ENCODE measurements around the gene CLEC18B.
"Not testable (repeated sequence)": the region's sequence is repeated elsewhere in the genome, so short reads cannot be mapped to it uniquely, and the experiment has no call there.

CLEC18B gene

GRCh38 chr16:74420612-74421481 is at the start of gene CLEC18B:
Gene CLEC18B (minus strand): TSS chr16:74421478. CDS start chr16:74421270, 208 bp downstream.
- not testable (repeated sequence) for H3K27me3 Mint-ChIP-seq; H3K36me3 Mint-ChIP-seq (ENCODE audit: insufficient read depth); H3K4me3 Mint-ChIP-seq; DNase-seq (ENCODE audit: low spot score in 2 of 2); ATAC-seq (replicated peaks; ENCODE audit: extremely low read depth, poor library complexity, severe bottlenecking); H3K27ac Mint-ChIP-seq (ENCODE audit: low read depth); H3K9me3 Mint-ChIP-seq; H3K4me1 Mint-ChIP-seq

- Mint-ChIP-seq H3K27ac (ENCODE audit: low read depth) (no peak overlapping the region), H3K4me3 (no peak overlapping the region), H3K4me1 (peaks cover 16% of the 10 kb centered on the region), H3K9me3 (no peaks in the 10 kb centered on the region), H3K36me3 (ENCODE audit: insufficient read depth) (peaks cover 87% of the 10 kb centered on the region), H3K27me3 (no peaks in the 10 kb centered on the region)
- DNase-seq (ENCODE audit: low spot score in 2 of 2) (no peak), ATAC-seq (replicated peaks; ENCODE audit: extremely low read depth, poor library complexity, severe bottlenecking) (no peak)
Measured at GRCh38 chr16:74469946-74470478, 48.7 kb upstream of the CLEC18B start.

GRCh38 chr16:74468807-74469525 is 47.7 kb upstream of the CLEC18B start:
- no peak overlapping the region for H3K4me3 Mint-ChIP-seq
- ATAC-seq (replicated peaks; ENCODE audit: extremely low read depth, poor library complexity, severe bottlenecking) (no peak), DNase-seq (ENCODE audit: low spot score in 2 of 2) (no peak)
- peaks cover 84% of the 10 kb centered on the region for H3K36me3 Mint-ChIP-seq (ENCODE audit: insufficient read depth)
- no peak overlapping the region for H3K27ac Mint-ChIP-seq (ENCODE audit: low read depth)
- H3K9me3 Mint-ChIP-seq: no peaks in the 10 kb centered on the region
- H3K27me3 Mint-ChIP-seq: no peaks in the 10 kb centered on the region
- peaks cover 16% of the 10 kb centered on the region for H3K4me1 Mint-ChIP-seq

GRCh38 chr16:74466872-74467271 is 45.6 kb upstream of the CLEC18B start:
- peaks cover 83% of the 10 kb centered on the region for H3K36me3 Mint-ChIP-seq (ENCODE audit: insufficient read depth)
- H3K27ac Mint-ChIP-seq (ENCODE audit: low read depth): peak overlapping the region; percentile 71
- ATAC-seq (replicated peaks; ENCODE audit: extremely low read depth, poor library complexity, severe bottlenecking) (peak; percentile 56), DNase-seq (ENCODE audit: low spot score in 2 of 2) (no peak)
- no peaks in the 10 kb centered on the region for H3K9me3 Mint-ChIP-seq
- peaks cover 16% of the 10 kb centered on the region for H3K4me1 Mint-ChIP-seq
- no peak overlapping the region for H3K4me3 Mint-ChIP-seq
- no peaks in the 10 kb centered on the region for H3K27me3 Mint-ChIP-seq

- Mint-ChIP-seq H3K9me3 (no peaks in the 10 kb centered on the region), H3K4me1 (peaks cover 16% of the 10 kb centered on the region), H3K27me3 (no peaks in the 10 kb centered on the region), H3K4me3 (no peak overlapping the region), H3K36me3 (ENCODE audit: insufficient read depth) (peaks cover 84% of the 10 kb centered on the region), H3K27ac (ENCODE audit: low read depth) (peak overlapping the region; percentile 71)
- ATAC-seq (replicated peaks; ENCODE audit: extremely low read depth, poor library complexity, severe bottlenecking) (no peak), DNase-seq (ENCODE audit: low spot score in 2 of 2) (no peak)
Measured at GRCh38 chr16:74465851-74466685, 44.8 kb upstream of the CLEC18B start.

- DNase-seq (ENCODE audit: low spot score in 2 of 2) (no peak), ATAC-seq (replicated peaks; ENCODE audit: extremely low read depth, poor library complexity, severe bottlenecking) (no peak)
- Mint-ChIP-seq H3K36me3 (ENCODE audit: insufficient read depth) (peaks cover 84% of the 10 kb centered on the region), H3K4me1 (peaks cover 16% of the 10 kb centered on the region), H3K27ac (ENCODE audit: low read depth) (no peak overlapping the region), H3K9me3 (no peaks in the 10 kb centered on the region), H3K4me3 (no peak overlapping the region), H3K27me3 (no peaks in the 10 kb centered on the region)
Measured at GRCh38 chr16:74465281-74465680, 44.0 kb upstream of the CLEC18B start.

GRCh38 chr16:74463888-74464287 is 42.6 kb upstream of the CLEC18B start:
- ATAC-seq (replicated peaks; ENCODE audit: extremely low read depth, poor library complexity, severe bottlenecking) (no peak), DNase-seq (ENCODE audit: low spot score in 2 of 2) (no peak)
- peak overlapping the region; percentile 33 for H3K27ac Mint-ChIP-seq (ENCODE audit: low read depth)
- peaks cover 16% of the 10 kb centered on the region for H3K4me1 Mint-ChIP-seq
- no peak overlapping the region for H3K4me3 Mint-ChIP-seq
- H3K27me3 Mint-ChIP-seq: no peaks in the 10 kb centered on the region
- H3K9me3 Mint-ChIP-seq: no peaks in the 10 kb centered on the region
- H3K36me3 Mint-ChIP-seq (ENCODE audit: insufficient read depth): peaks cover 81% of the 10 kb centered on the region

GRCh38 chr16:74462361-74462760 is 41.1 kb upstream of the CLEC18B start:
- ATAC-seq (replicated peaks; ENCODE audit: extremely low read depth, poor library complexity, severe bottlenecking) (no peak), DNase-seq (ENCODE audit: low spot score in 2 of 2) (no peak)
- Mint-ChIP-seq H3K4me3 (no peak overlapping the region), H3K27me3 (no peaks in the 10 kb centered on the region), H3K36me3 (ENCODE audit: insufficient read depth) (peaks cover 80% of the 10 kb centered on the region), H3K27ac (ENCODE audit: low read depth) (no peak overlapping the region), H3K9me3 (no peaks in the 10 kb centered on the region), H3K4me1 (peaks cover 15% of the 10 kb centered on the region)

GRCh38 chr16:74461826-74462225 is 40.5 kb upstream of the CLEC18B start:
- no peaks in the 10 kb centered on the region for H3K27me3 Mint-ChIP-seq
- no peak for DNase-seq (ENCODE audit: low spot score in 2 of 2)
- H3K4me1 Mint-ChIP-seq: peaks cover 9% of the 10 kb centered on the region
- ATAC-seq (replicated peaks; ENCODE audit: extremely low read depth, poor library complexity, severe bottlenecking): no peak
- H3K4me3 Mint-ChIP-seq: no peak overlapping the region
- H3K36me3 Mint-ChIP-seq (ENCODE audit: insufficient read depth): peaks cover 79% of the 10 kb centered on the region
- no peaks in the 10 kb centered on the region for H3K9me3 Mint-ChIP-seq
- H3K27ac Mint-ChIP-seq (ENCODE audit: low read depth): peak overlapping the region; percentile 53

- Mint-ChIP-seq H3K27me3 (no peaks in the 10 kb centered on the region), H3K4me1 (no peaks in the 10 kb centered on the region), H3K9me3 (no peaks in the 10 kb centered on the region), H3K36me3 (ENCODE audit: insufficient read depth) (peaks cover 82% of the 10 kb centered on the region), H3K27ac (ENCODE audit: low read depth) (no peak overlapping the region), H3K4me3 (no peak overlapping the region)
- ATAC-seq (replicated peaks; ENCODE audit: extremely low read depth, poor library complexity, severe bottlenecking): no peak
- no peak for DNase-seq (ENCODE audit: low spot score in 2 of 2)
Measured at GRCh38 chr16:74460542-74460941, 39.3 kb upstream of the CLEC18B start.

- no peaks in the 10 kb centered on the region for H3K27me3 Mint-ChIP-seq
- DNase-seq (ENCODE audit: low spot score in 2 of 2) (no peak), ATAC-seq (replicated peaks; ENCODE audit: extremely low read depth, poor library complexity, severe bottlenecking) (no peak)
- no peak overlapping the region for H3K27ac Mint-ChIP-seq (ENCODE audit: low read depth)
- H3K9me3 Mint-ChIP-seq: no peaks in the 10 kb centered on the region
- H3K36me3 Mint-ChIP-seq (ENCODE audit: insufficient read depth): peaks cover 82% of the 10 kb centered on the region
- H3K4me1 Mint-ChIP-seq: no peaks in the 10 kb centered on the region
- H3K4me3 Mint-ChIP-seq: no peak overlapping the region
Measured at GRCh38 chr16:74456290-74456625, 35.0 kb upstream of the CLEC18B start.

- H3K27ac Mint-ChIP-seq (ENCODE audit: low read depth): no peak overlapping the region
- H3K27me3 Mint-ChIP-seq: no peaks in the 10 kb centered on the region
- peaks cover 80% of the 10 kb centered on the region for H3K36me3 Mint-ChIP-seq (ENCODE audit: insufficient read depth)
- H3K9me3 Mint-ChIP-seq: no peaks in the 10 kb centered on the region
- H3K4me1 Mint-ChIP-seq: no peaks in the 10 kb centered on the region
- DNase-seq (ENCODE audit: low spot score in 2 of 2) (no peak), ATAC-seq (replicated peaks; ENCODE audit: extremely low read depth, poor library complexity, severe bottlenecking) (no peak)
- H3K4me3 Mint-ChIP-seq: no peak overlapping the region
Measured at GRCh38 chr16:74455619-74456289, 34.5 kb upstream of the CLEC18B start.
